Thymus (tissue), 11 donors: ENCODE results near the gene MDN1. TPM values are rescaled to one million over a fixed set of nuclear protein-coding genes. Genes with fewer than 3 reads are reported as not detected.
"Not testable (repeated sequence)": the region's sequence is repeated elsewhere in the genome, so short reads cannot be mapped to it uniquely, and the experiment has no call there.

Experiments
- DNase-seq, 9 donors: peaks; one replicate each; pipeline ENCODE4 v3.0.0-alpha.2; 2013; ENCODE audit warnings: low spot score in 9 of 9, low read depth in 6 of 9, missing footprints in 1 of 9
- H3K27ac ChIP-seq, 2 donors: one replicate each; pipeline ENCODE4 v1.5.1; 2013; ENCODE audit warnings: control low read depth in 1 of 2, low read depth in 1 of 2, low read length in 1 of 2, mild to moderate bottlenecking in 1 of 2, moderate library complexity in 1 of 2
- H3K27me3 ChIP-seq, 2 donors: one replicate each; pipeline ENCODE4 v1.5.1; 2013; ENCODE audit warnings: low read length in 1 of 2; ENCODE audit not compliant: control insufficient read depth in 2 of 2, insufficient read depth in 1 of 2
- H3K36me3 ChIP-seq, 2 donors: one replicate each; pipeline ENCODE4 v1.5.1; 2013; ENCODE audit warnings: low read length in 1 of 2, mild to moderate bottlenecking in 1 of 2, moderate library complexity in 1 of 2; ENCODE audit not compliant: control insufficient read depth in 2 of 2, insufficient read depth in 2 of 2
- H3K4me1 ChIP-seq, 2 donors: one replicate each; pipeline ENCODE4 v1.5.1; 2013; ENCODE audit warnings: low read length in 2 of 2; ENCODE audit not compliant: control insufficient read depth in 2 of 2, insufficient read depth in 2 of 2
- H3K4me3 ChIP-seq, 2 donors: one replicate each; pipeline ENCODE4 v1.5.1; 2013; ENCODE audit warnings: low read length in 2 of 2, control low read depth in 1 of 2, mild to moderate bottlenecking in 1 of 2
- H3K9me3 ChIP-seq, 2 donors: one replicate each; pipeline ENCODE4 v1.5.1; 2013; ENCODE audit warnings: low read length in 1 of 2, mild to moderate bottlenecking in 1 of 2; ENCODE audit not compliant: control insufficient read depth in 2 of 2, insufficient read depth in 1 of 2
- WGBS: extraction: QIAGEN DNeasy Blood & Tissue Kit; methylation state at CpG from one replicate; pipeline ENCODE4 v1.1.7; 2013; 5-methylcytosine and 5-hydroxymethylcytosine counted together
- polyA plus RNA-seq: library from polyadenylated mRNA; stranded (reverse); fragments of 200-250 nt; gene quantifications from one replicate; pipeline ENCODE4 v1.2.3, GENCODE V29; 2013
- total RNA-seq: library from RNA; stranded (reverse); fragments of 120-200 nt; gene quantifications from one replicate; pipeline ENCODE4 v1.2.4, GENCODE V29; 2013
- donor health status: healthy.

MDN1 gene
- total and polyA plus RNA-seq, 2 donors = 15.1 to 37.6 TPM

GRCh38 chr6:89828988-89829471 lies 9.4 kb upstream of the MDN1 start:
- H3K4me1 ChIP-seq = peaks cover 4 to 15% of the 10 kb centered on the region in 2 donors
- H3K27me3 ChIP-seq = no peaks in the 10 kb centered on the region
- 3% methylated on average over 18 of the region's 18 CpGs for WGBS
- H3K9me3 ChIP-seq = no peaks in the 10 kb centered on the region
- H3K27ac ChIP-seq = peak overlapping the region; percentile 92 to 97
- peaks cover 0 to 15% of the 10 kb centered on the region in 2 donors for H3K36me3 ChIP-seq
- H3K4me3 ChIP-seq = peak overlapping the region; percentile 88 to 92
- DNase-seq = peak in 1 of 9 donors; percentile 11

GRCh38 chr6:89828475-89828987 lies 8.9 kb upstream of the MDN1 start:
- peak overlapping the region; percentile 92 to 97 for H3K27ac ChIP-seq
- not testable (repeated sequence) for DNase-seq
- WGBS = 64% methylated on average over 13 of the region's 13 CpGs

GRCh38 chr6:89826029-89826528 lies 6.5 kb upstream of the MDN1 start:
- H3K4me1 ChIP-seq = peaks cover 4 to 13% of the 10 kb centered on the region in 2 donors
- 95% methylated on average over 6 of the region's 6 CpGs for WGBS
- H3K9me3 ChIP-seq = no peaks in the 10 kb centered on the region
- no peaks in the 10 kb centered on the region for H3K27me3 ChIP-seq
- H3K4me3 ChIP-seq = no peak overlapping the region
- DNase-seq = no peak
- H3K27ac ChIP-seq = no peak overlapping the region
- H3K36me3 ChIP-seq = no peaks in the 10 kb centered on the region

More at GRCh38 chr6:89828475-89828987, 8.9 kb upstream of the MDN1 start:
- Histone ChIP-seq H3K36me3 (peaks cover 0 to 15% of the 10 kb centered on the region in 2 donors), H3K4me1 (peaks cover 4 to 15% of the 10 kb centered on the region in 2 donors), H3K4me3 (peak overlapping the region; percentile 88 to 92)
- not testable (repeated sequence) for H3K27me3 ChIP-seq, H3K9me3 ChIP-seq

- Histone ChIP-seq H3K4me1 (peaks cover 7 to 18% of the 10 kb centered on the region in 2 donors), H3K27ac (peak overlapping the region; percentile 88 to 92), H3K27me3 (no peaks in the 10 kb centered on the region), H3K36me3 (no peaks in the 10 kb centered on the region), H3K9me3 (no peaks in the 10 kb centered on the region), H3K4me3 (peak overlapping the region; percentile 70 to 86)
- WGBS = under 1% methylated on average over 14 of the region's 14 CpGs
- DNase-seq = peak in 5 of 9 donors; percentile 24 to 53 (median 32)
Observed at GRCh38 chr6:89818977-89819335, 638 bp downstream of the MDN1 start.

- Histone ChIP-seq H3K27me3 (no peaks in the 10 kb centered on the region), H3K36me3 (no peaks in the 10 kb centered on the region), H3K4me3 (no peak overlapping the region), H3K27ac (no peak overlapping the region), H3K9me3 (no peaks in the 10 kb centered on the region), H3K4me1 (peaks cover 7 to 18% of the 10 kb centered on the region in 2 donors)
- no peak for DNase-seq
- 94% methylated on average over 3 of the region's 3 CpGs for WGBS
Observed at GRCh38 chr6:89817481-89817880, 2.1 kb downstream of the MDN1 start.

- not testable (repeated sequence) for H3K9me3 ChIP-seq, H3K27me3 ChIP-seq, H3K4me3 ChIP-seq, DNase-seq, H3K36me3 ChIP-seq, H3K27ac ChIP-seq, H3K4me1 ChIP-seq
- WGBS = 98% methylated on average over 3 of the region's 3 CpGs
Observed at GRCh38 chr6:89813422-89813821, 6.2 kb downstream of the MDN1 start.

GRCh38 chr6:89807581-89807980 lies 12.0 kb downstream of the MDN1 start:
- no peak overlapping the region for H3K4me3 ChIP-seq
- no peak overlapping the region for H3K27ac ChIP-seq
- no peaks in the 10 kb centered on the region for H3K27me3 ChIP-seq
- 94% methylated on average over 3 of the region's 3 CpGs for WGBS
- H3K4me1 ChIP-seq = no peaks in the 10 kb centered on the region
- H3K36me3 ChIP-seq = peaks cover 0 to 4% of the 10 kb centered on the region in 2 donors
- H3K9me3 ChIP-seq = no peaks in the 10 kb centered on the region
- DNase-seq = no peak

GRCh38 chr6:89805814-89806371 lies 13.7 kb downstream of the MDN1 start:
- H3K36me3 ChIP-seq = peaks cover 0 to 10% of the 10 kb centered on the region in 2 donors
- no peaks in the 10 kb centered on the region for H3K27me3 ChIP-seq
- DNase-seq = no peak
- no peaks in the 10 kb centered on the region for H3K9me3 ChIP-seq
- WGBS = 98% methylated on average over 6 of the region's 6 CpGs
- H3K4me1 ChIP-seq = no peaks in the 10 kb centered on the region
- no peak overlapping the region for H3K27ac ChIP-seq
- H3K4me3 ChIP-seq = no peak overlapping the region

- WGBS = 97% methylated on average over 10 of the region's 10 CpGs
- DNase-seq = no peak
- Histone ChIP-seq H3K9me3 (no peaks in the 10 kb centered on the region), H3K27ac (no peak overlapping the region), H3K4me1 (no peaks in the 10 kb centered on the region), H3K36me3 (peaks cover 5 to 26% of the 10 kb centered on the region in 2 donors), H3K4me3 (no peak overlapping the region), H3K27me3 (no peaks in the 10 kb centered on the region)
Observed at GRCh38 chr6:89803271-89803670, 16.3 kb downstream of the MDN1 start.
